ENCODE measurements around the gene ARRDC3. TPM values are rescaled to one million over a fixed set of nuclear protein-coding genes. Genes with fewer than 3 reads are reported as not detected.

The ARRDC3 gene
- total RNA-seq, 4 donors from 2014 or later: 37.0 to 58.2 (median 43.1) TPM

- TF ChIP-seq POLR2AphosphoS5 (IDR thresholded peaks at IDR 0.05) (peak; percentile 53 to 79), EP300 (IDR thresholded peaks at IDR 0.05) (no peak), POLR2A (IDR thresholded peaks at IDR 0.05; ENCODE audit: low read depth) (peak; percentile 26), CTCF (IDR thresholded peaks at IDR 0.05) (no peak)
- H3K36me3 ChIP-seq: peaks cover 3 to 22% (median 11%) of the 10 kb centered on the region in 4 donors
- peaks cover 18 to 49% (median 43%) of the 10 kb centered on the region in 4 donors for H3K4me1 ChIP-seq
- H3K4me3 ChIP-seq: peak overlapping the region; percentile 69 to 85 (median 71)
- intact Hi-C loops (cut with DNase I): loop anchor here (2.0 to 5.0 kb wide), 3 partner anchors 99 to 228 kb away; no protein-coding TSS in a partner anchor
- under 1% methylated on average over 46 of the region's 65 CpGs for WGBS
- H3K27me3 ChIP-seq: no peaks in the 10 kb centered on the region
- peak; percentile 97 for DNase-seq (ENCODE audit: extremely low spot score)
- peak overlapping the region; percentile 90 to 99 (median 94) for H3K27ac ChIP-seq (replicated peaks in 1 of 4)
- H3K9me3 ChIP-seq: no peaks in the 10 kb centered on the region
These were observed 3.1 kb downstream of the ARRDC3 start for GRCh38 chr5:91379914-91380490.

GRCh38 chr5:91379246-91379913 lies 3.7 kb downstream of the ARRDC3 start:
- WGBS: 2% methylated on average over 12 of the region's 12 CpGs
- Histone ChIP-seq H3K36me3 (peaks cover 10 to 28% (median 17%) of the 10 kb centered on the region in 4 donors), H3K4me1 (peaks cover 15 to 51% (median 43%) of the 10 kb centered on the region in 4 donors), H3K9me3 (no peaks in the 10 kb centered on the region), H3K27ac (replicated peaks in 1 of 4) (peak overlapping the region; percentile 90 to 99 (median 94)), H3K27me3 (no peaks in the 10 kb centered on the region), H3K4me3 (peak overlapping the region; percentile 69 to 85 (median 71))
- TF ChIP-seq EP300 (IDR thresholded peaks at IDR 0.05) (no peak), POLR2A (IDR thresholded peaks at IDR 0.05; ENCODE audit: low read depth) (no peak), POLR2AphosphoS5 (IDR thresholded peaks at IDR 0.05) (no peak)
- DNase-seq (ENCODE audit: extremely low spot score): no peak
- intact Hi-C loops (cut with DNase I): no loop called here

GRCh38 chr5:91378752-91379211 lies 4.3 kb downstream of the ARRDC3 start:
- peak overlapping the region; percentile 90 to 99 (median 94) for H3K27ac ChIP-seq (replicated peaks in 1 of 4)
- peaks cover 14 to 34% (median 23%) of the 10 kb centered on the region in 4 donors for H3K36me3 ChIP-seq
- H3K4me1 ChIP-seq: peaks cover 12 to 46% (median 38%) of the 10 kb centered on the region in 4 donors
- H3K27me3 ChIP-seq: no peaks in the 10 kb centered on the region
- no peaks in the 10 kb centered on the region for H3K9me3 ChIP-seq
- intact Hi-C loops (cut with DNase I): no loop called here
- DNase-seq (ENCODE audit: extremely low spot score): no peak
- TF ChIP-seq CTCF (IDR thresholded peaks at IDR 0.05): no peak
- no peak for TF ChIP-seq EP300 (IDR thresholded peaks at IDR 0.05)
- no peak for TF ChIP-seq POLR2AphosphoS5 (IDR thresholded peaks at IDR 0.05)
- peak overlapping the region; percentile 69 to 85 (median 71) for H3K4me3 ChIP-seq
- 32% methylated on average over 5 of the region's 5 CpGs for WGBS

- no peak for DNase-seq (ENCODE audit: extremely low spot score)
- Histone ChIP-seq H3K27me3 (no peaks in the 10 kb centered on the region), H3K4me1 (peaks cover 29 to 65% (median 58%) of the 10 kb centered on the region in 4 donors), H3K36me3 (peaks cover 37 to 72% (median 54%) of the 10 kb centered on the region in 4 donors), H3K9me3 (no peaks in the 10 kb centered on the region), H3K4me3 (no peak overlapping the region), H3K27ac (replicated peaks in 1 of 4) (peak overlapping the region; percentile 23 to 44 (median 28))
- 87% methylated on average over 6 of the region's 6 CpGs for whole genome bisulfite sequencing
- intact Hi-C loops (cut with DNase I): no loop called here
- TF ChIP-seq POLR2A (IDR thresholded peaks at IDR 0.05; ENCODE audit: low read depth) (no peak), POLR2AphosphoS5 (IDR thresholded peaks at IDR 0.05) (no peak), EP300 (IDR thresholded peaks at IDR 0.05) (no peak)
These were observed 8.1 kb downstream of the ARRDC3 start for GRCh38 chr5:91374893-91375520.

- H3K27ac ChIP-seq (replicated peaks in 1 of 4): no peak overlapping the region
- no peaks in the 10 kb centered on the region for H3K27me3 ChIP-seq
- H3K4me3 ChIP-seq: no peak overlapping the region
- no peaks in the 10 kb centered on the region for H3K9me3 ChIP-seq
- 88% methylated on average over 5 of the region's 5 CpGs for WGBS
- no peak for DNase-seq (ENCODE audit: extremely low spot score)
- H3K36me3 ChIP-seq: peaks cover 38 to 85% (median 60%) of the 10 kb centered on the region in 4 donors
- TF ChIP-seq POLR2A (IDR thresholded peaks at IDR 0.05; ENCODE audit: low read depth) (no peak), CTCF (IDR thresholded peaks at IDR 0.05) (no peak), POLR2AphosphoS5 (IDR thresholded peaks at IDR 0.05) (no peak), EP300 (IDR thresholded peaks at IDR 0.05) (no peak)
- H3K4me1 ChIP-seq: peaks cover 30 to 70% (median 66%) of the 10 kb centered on the region in 4 donors
- intact Hi-C loops (cut with DNase I): no loop called here
These were observed 9.5 kb downstream of the ARRDC3 start for GRCh38 chr5:91373600-91373999.
